ENCODE results near the gene TRPC4.

TRPC4 gene

GRCh38 chr13:37707739-37708500 is 161.7 kb downstream of the TRPC4 start:
- no peak for TF ChIP-seq CTCF (IDR thresholded peaks at IDR 0.05; ENCODE audit: low read depth, low read length)
- H3K4me3 ChIP-seq (ENCODE audit: low read depth, low read length): no peak overlapping the region

- no peak for TF ChIP-seq CTCF (IDR thresholded peaks at IDR 0.05; ENCODE audit: low read depth, low read length)
- no peak overlapping the region for H3K4me3 ChIP-seq (ENCODE audit: low read depth, low read length)
Measured at GRCh38 chr13:37706041-37706440, 163.5 kb downstream of the TRPC4 start.

GRCh38 chr13:37701972-37702371 is 167.6 kb downstream of the TRPC4 start:
- no peak for TF ChIP-seq CTCF (IDR thresholded peaks at IDR 0.05; ENCODE audit: low read depth, low read length)
- no peak overlapping the region for H3K4me3 ChIP-seq (ENCODE audit: low read depth, low read length)

GRCh38 chr13:37701306-37701705 is 168.3 kb downstream of the TRPC4 start:
- TF ChIP-seq CTCF (IDR thresholded peaks at IDR 0.05; ENCODE audit: low read depth, low read length): no peak
- no peak overlapping the region for H3K4me3 ChIP-seq (ENCODE audit: low read depth, low read length)

GRCh38 chr13:37700887-37701286 is 168.7 kb downstream of the TRPC4 start:
- no peak for TF ChIP-seq CTCF (IDR thresholded peaks at IDR 0.05; ENCODE audit: low read depth, low read length)
- no peak overlapping the region for H3K4me3 ChIP-seq (ENCODE audit: low read depth, low read length)

- TF ChIP-seq CTCF (IDR thresholded peaks at IDR 0.05; ENCODE audit: low read depth, low read length): no peak
- H3K4me3 ChIP-seq (ENCODE audit: low read depth, low read length): no peak overlapping the region
Measured at GRCh38 chr13:37695200-37695599, 174.4 kb downstream of the TRPC4 start.

- no peak for TF ChIP-seq CTCF (IDR thresholded peaks at IDR 0.05; ENCODE audit: low read depth, low read length)
- H3K4me3 ChIP-seq (ENCODE audit: low read depth, low read length): no peak overlapping the region
Measured at GRCh38 chr13:37690361-37690760, 179.2 kb downstream of the TRPC4 start.

All from WI38 (cell line).